ENCODE measurements around the gene SIK1.
"Not testable (repeated sequence)": the region's sequence is repeated elsewhere in the genome, so short reads cannot be mapped to it uniquely, and the experiment has no call there.

GRCh38 chr21:43462932-43463331 is 36.0 kb upstream of the SIK1 start:
- not testable (repeated sequence) for TF ChIP-seq POLR2A, CTCF, POLR2AphosphoS5 (IDR thresholded peaks at IDR 0.05)

Data from prostate gland (tissue), 2 donors.